Measurements from ENCODE around the gene TMEM106B.

DNA sequence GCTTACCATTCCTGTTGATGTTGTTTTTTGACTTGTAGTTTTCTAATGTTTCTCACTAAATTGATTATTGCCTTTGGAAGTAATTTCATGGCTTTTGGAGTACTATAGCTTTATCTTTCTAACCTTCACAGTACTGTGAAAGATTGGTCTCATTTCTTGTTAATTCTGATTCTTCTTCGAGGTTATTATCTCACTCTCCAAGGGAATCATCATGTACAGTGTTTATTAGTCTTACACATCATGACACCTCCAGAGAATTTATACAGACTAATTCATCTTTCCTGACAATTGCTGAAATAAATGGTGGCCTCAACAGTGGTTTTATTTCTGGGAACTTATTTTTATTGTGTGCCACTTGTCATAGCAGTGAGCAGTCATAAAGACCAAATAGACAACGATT is 37.4 kb upstream of the TMEM106B start:
- TF ChIP-seq, protein P1, sequence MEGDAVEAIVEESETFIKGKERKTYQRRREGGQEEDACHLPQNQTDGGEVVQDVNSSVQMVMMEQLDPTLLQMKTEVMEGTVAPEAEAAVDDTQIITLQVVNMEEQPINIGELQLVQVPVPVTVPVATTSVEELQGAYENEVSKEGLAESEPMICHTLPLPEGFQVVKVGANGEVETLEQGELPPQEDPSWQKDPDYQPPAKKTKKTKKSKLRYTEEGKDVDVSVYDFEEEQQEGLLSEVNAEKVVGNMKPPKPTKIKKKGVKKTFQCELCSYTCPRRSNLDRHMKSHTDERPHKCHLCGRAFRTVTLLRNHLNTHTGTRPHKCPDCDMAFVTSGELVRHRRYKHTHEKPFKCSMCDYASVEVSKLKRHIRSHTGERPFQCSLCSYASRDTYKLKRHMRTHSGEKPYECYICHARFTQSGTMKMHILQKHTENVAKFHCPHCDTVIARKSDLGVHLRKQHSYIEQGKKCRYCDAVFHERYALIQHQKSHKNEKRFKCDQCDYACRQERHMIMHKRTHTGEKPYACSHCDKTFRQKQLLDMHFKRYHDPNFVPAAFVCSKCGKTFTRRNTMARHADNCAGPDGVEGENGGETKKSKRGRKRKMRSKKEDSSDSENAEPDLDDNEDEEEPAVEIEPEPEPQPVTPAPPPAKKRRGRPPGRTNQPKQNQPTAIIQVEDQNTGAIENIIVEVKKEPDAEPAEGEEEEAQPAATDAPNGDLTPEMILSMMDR (IDR thresholded peaks at IDR 0.05; ENCODE audit: low read depth, low read length, poor library complexity, severe bottlenecking) = no peak
- no peak for TF ChIP-seq EZH2phosphoT487 (IDR thresholded peaks at IDR 0.05; ENCODE audit: borderline replicate concordance, low read length)

Measured in DOHH2 (cell line).